GM12801 (cell line): ENCODE measurements around the gene ZNF79.

ENCODE experiments used
- CTCF ChIP-seq: IDR thresholded peaks from one replicate; pipeline ENCODE4 v1.5.1; 2011; ENCODE audit warnings: control low read depth; ENCODE audit not compliant: insufficient read length; ENCODE audit errors: extremely low read depth

The ZNF79 gene

GRCh38 chr9:127451858-127452656 lies 27.9 kb downstream of the ZNF79 start:
- no peak for TF ChIP-seq CTCF

GRCh38 chr9:127452691-127453090 lies 28.5 kb downstream of the ZNF79 start:
- TF ChIP-seq CTCF, result no peak

- TF ChIP-seq CTCF, result no peak
Observed at GRCh38 chr9:127455324-127455992, 31.3 kb downstream of the ZNF79 start.

- TF ChIP-seq CTCF, result no peak
Observed at GRCh38 chr9:127457191-127457878, 33.2 kb downstream of the ZNF79 start.

- no peak for TF ChIP-seq CTCF
Observed at GRCh38 chr9:127458921-127459320, 34.7 kb downstream of the ZNF79 start.

- no peak for TF ChIP-seq CTCF
Observed at GRCh38 chr9:127463382-127463781, 39.2 kb downstream of the ZNF79 start.

GRCh38 chr9:127463911-127464310 lies 39.7 kb downstream of the ZNF79 start:
- no peak for TF ChIP-seq CTCF
